MCF 10A (cell line): Measurements from ENCODE around the gene ATP5F1E. TPM values are rescaled to one million over a fixed set of nuclear protein-coding genes. Genes with fewer than 3 reads are reported as not detected.

Experiments used
- BruUV-seq: library from RNA; stranded (reverse); fragments of 400-500 nt; replicated peaks from 2 replicates; lab custom pipeline; 2021; lab: Mats Ljungman, UMichigan
- CTCF ChIA-PET: fragments of 300-600 bp; sonication (Branson Sonifier 250); formaldehyde crosslinking; extraction: SDS; loops from one replicate; lab custom pipeline; 2021; ENCODE audit warnings: antibody characterized with exemption, inconsistent platforms; lab: Yijun Ruan, JAX
- POLR2A ChIA-PET: fragments of 300-600, 350-650 bp; sonication (Branson Sonifier 250); formaldehyde crosslinking; extraction: SDS; loops from one replicate; lab custom pipeline; 2020; ENCODE audit warnings: antibody characterized with exemption, inconsistent platforms; lab: Yijun Ruan, JAX
- DNase-seq: peaks from one replicate; pipeline ENCODE4 v3.0.0-alpha.2; 2018; ENCODE audit not compliant: unreplicated experiment
- H3K27ac Mint-ChIP-seq: one replicate; pipeline ENCODE4 v1.8.0; 2022; ENCODE audit warnings: mild to moderate bottlenecking, low read depth, mixed read lengths; ENCODE audit not compliant: unreplicated experiment
- H3K27me3 Mint-ChIP-seq: one replicate; pipeline ENCODE4 v1.8.0; 2022; ENCODE audit warnings: mixed read lengths; ENCODE audit not compliant: insufficient read depth, unreplicated experiment
- H3K36me3 Mint-ChIP-seq: one replicate; pipeline ENCODE4 v1.8.0; 2022; ENCODE audit warnings: mild to moderate bottlenecking, moderate library complexity, mixed read lengths; ENCODE audit not compliant: insufficient read depth, unreplicated experiment
- H3K4me1 Mint-ChIP-seq: one replicate; pipeline ENCODE4 v1.8.0; 2022; ENCODE audit warnings: mixed read lengths; ENCODE audit not compliant: insufficient read depth, unreplicated experiment
- H3K4me3 Mint-ChIP-seq: one replicate; pipeline ENCODE4 v1.8.0; 2022; ENCODE audit warnings: mild to moderate bottlenecking, moderate library complexity, mixed read lengths; ENCODE audit not compliant: unreplicated experiment
- H3K9me3 Mint-ChIP-seq: one replicate; pipeline ENCODE4 v1.8.0; 2022; ENCODE audit warnings: mixed read lengths; ENCODE audit not compliant: unreplicated experiment
- CTCF ChIP-seq: fragments of 200-600 bp; IDR thresholded peaks from one replicate; pipeline ENCODE4 v1.8.0; 2022; ENCODE audit warnings: antibody characterized with exemption, mild to moderate bottlenecking; ENCODE audit not compliant: unreplicated experiment
- intact Hi-C: fragments of 100-400 bp; cut with micrococcal nuclease; formaldehyde crosslinking; loops from 2 replicates; pipeline ENCODE4 v1.14.1; 2022
- total RNA-seq: library from RNA; stranded (reverse); gene quantifications from 2 replicates; pipeline ENCODE4 v1.2.3, GENCODE V29; 2022

The ATP5F1E gene
- total RNA-seq, 1 experiment from 2014 or later = 69.7 TPM

- H3K9me3 Mint-ChIP-seq = no peaks in the 10 kb centered on the region
- intact Hi-C loops = no loop called here
- no peaks in the 10 kb centered on the region for H3K27me3 Mint-ChIP-seq
- POLR2A ChIA-PET = interaction anchor here (0.8 to 1.0 kb wide), 2 partner anchors 365 to 432 kb away, joined by 3 read pairs; no protein-coding TSS in a partner anchor
- no peak overlapping the region for H3K27ac Mint-ChIP-seq
- CTCF ChIA-PET = interaction anchor here (0.9 to 1.1 kb wide), 2 partner anchors 25 to 171 kb away, joined by 3 read pairs; no protein-coding TSS in a partner anchor
- H3K36me3 Mint-ChIP-seq = peaks cover 68% of the 10 kb centered on the region
- peaks cover 35% of the 10 kb centered on the region for H3K4me1 Mint-ChIP-seq
- DNase-seq = no peak
- no TSS peak for BruUV-seq
- no peak overlapping the region for H3K4me3 Mint-ChIP-seq
- TF ChIP-seq CTCF = no peak
Measured at GRCh38 chr20:59024111-59024530, 8.0 kb downstream of the ATP5F1E start.

- no TSS peak for BruUV-seq
- Mint-ChIP-seq H3K27ac (no peak overlapping the region), H3K4me3 (no peak overlapping the region), H3K36me3 (peaks cover 63% of the 10 kb centered on the region), H3K4me1 (peaks cover 30% of the 10 kb centered on the region), H3K27me3 (no peaks in the 10 kb centered on the region), H3K9me3 (no peaks in the 10 kb centered on the region)
- POLR2A ChIA-PET = interaction anchor here (0.6 to 0.9 kb wide), 5 partner anchors 8 to 126 kb away, joined by 3 to 6 read pairs (median 3); partner anchors contain the start of gene ATP5F1E
- DNase-seq = no peak
- CTCF ChIA-PET = interaction anchor here (0.6 to 1.1 kb wide), 4 partner anchors 9 to 452 kb away, joined by 3 to 4 read pairs (median 3); no protein-coding TSS in a partner anchor
- TF ChIP-seq CTCF = no peak
- intact Hi-C loops = no loop called here
Measured at GRCh38 chr20:59023616-59024015, 8.5 kb downstream of the ATP5F1E start.

- no peak overlapping the region for H3K4me3 Mint-ChIP-seq
- ChIA-PET POLR2A (interaction anchor here (0.8 to 6.5 kb wide), 5 partner anchors 8 to 125 kb away, joined by 3 to 70 read pairs (median 4); partner anchors contain the start of gene ATP5F1E), CTCF (interaction anchor here (0.7 to 1.1 kb wide), 4 partner anchors 8 to 208 kb away, joined by 3 to 4 read pairs (median 4); no protein-coding TSS in a partner anchor)
- TF ChIP-seq CTCF = no peak
- no peak overlapping the region for H3K27ac Mint-ChIP-seq
- no peaks in the 10 kb centered on the region for H3K27me3 Mint-ChIP-seq
- no peaks in the 10 kb centered on the region for H3K9me3 Mint-ChIP-seq
- DNase-seq = no peak
- peaks cover 24% of the 10 kb centered on the region for H3K4me1 Mint-ChIP-seq
- intact Hi-C loops = no loop called here
- peaks cover 54% of the 10 kb centered on the region for H3K36me3 Mint-ChIP-seq
- no TSS peak for BruUV-seq
Measured at GRCh38 chr20:59022754-59023153, 9.4 kb downstream of the ATP5F1E start.

GRCh38 chr20:59020938-59021551 lies 11.1 kb downstream of the ATP5F1E start:
- ChIA-PET POLR2A (interaction anchor here (0.6 to 6.5 kb wide), 7 partner anchors 10 to 151 kb away, joined by 3 to 70 read pairs (median 4); partner anchors contain the start of genes ATP5F1E and PRELID3B), CTCF (interaction anchor here (0.6 to 1.2 kb wide), 4 partner anchors 11 to 220 kb away, joined by 3 to 6 read pairs (median 4); partner anchors contain the start of gene ATP5F1E)
- no peak for TF ChIP-seq CTCF
- peaks cover 37% of the 10 kb centered on the region for H3K36me3 Mint-ChIP-seq
- peak overlapping the region; percentile 83 for H3K27ac Mint-ChIP-seq
- peak; percentile 82 for DNase-seq
- intact Hi-C loops = no loop called here
- H3K4me3 Mint-ChIP-seq = peak overlapping the region; percentile 40
- no TSS peak for BruUV-seq
- no peaks in the 10 kb centered on the region for H3K9me3 Mint-ChIP-seq
- peaks cover 22% of the 10 kb centered on the region for H3K4me1 Mint-ChIP-seq
- H3K27me3 Mint-ChIP-seq = no peaks in the 10 kb centered on the region
